ENCODE data around the gene GAMT. TPM values are rescaled to one million over a fixed set of nuclear protein-coding genes. Genes with fewer than 3 reads are reported as not detected.
A peak's percentile ranks its signal among the peaks of the same experiment; 100 is the strongest.

The GAMT gene
- total RNA-seq, 2 donors from 2014 or later: 2.3 to 2.5 TPM

DNA sequence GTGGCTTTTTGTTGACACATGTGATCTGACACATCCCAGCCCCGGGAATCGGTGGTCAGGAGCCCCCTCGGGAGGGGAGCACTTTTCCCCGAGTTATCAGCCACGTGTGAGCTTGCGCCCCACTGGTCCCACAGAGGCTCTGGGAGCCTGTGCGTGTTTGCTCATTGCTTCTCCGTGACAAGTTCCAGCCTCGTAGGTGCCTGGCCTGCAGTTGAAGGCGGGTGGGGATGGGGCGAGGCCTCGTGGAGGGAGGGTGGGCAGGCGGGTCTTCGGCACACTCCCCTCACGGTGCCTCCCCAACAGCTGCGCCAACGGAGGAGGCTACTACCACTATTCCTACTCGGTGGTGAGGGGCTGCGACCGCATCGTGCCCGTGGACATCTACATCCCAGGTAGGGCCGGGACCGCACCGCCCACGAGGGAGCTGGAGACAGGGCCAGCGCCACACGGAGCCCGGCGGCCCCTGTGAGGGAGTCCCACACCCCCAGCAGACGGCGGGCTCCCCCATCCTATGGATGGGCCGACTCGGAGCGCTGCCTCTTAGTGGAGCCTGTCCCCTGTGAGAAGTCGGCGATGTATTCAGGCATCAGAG lies 8.3 kb downstream of the GAMT start:
- DNase-seq (no peak), ATAC-seq (no peak)
- intact Hi-C loops (cut with DNase I, micrococcal nuclease): no loop called here

GRCh38 chr19:1392407-1392806 lies 8.9 kb downstream of the GAMT start:
- DNase-seq (no peak), ATAC-seq (no peak)
- intact Hi-C loops (cut with DNase I, micrococcal nuclease): no loop called here

- intact Hi-C loops (cut with DNase I, micrococcal nuclease): no loop called here
- no peak for ATAC-seq
- no peak for DNase-seq
Measured at GRCh38 chr19:1390890-1391423, 10.4 kb downstream of the GAMT start.

GRCh38 chr19:1389033-1389940 lies 12.1 kb downstream of the GAMT start:
- ATAC-seq: no peak
- intact Hi-C loops (cut with DNase I, micrococcal nuclease): no loop called here

DNA sequence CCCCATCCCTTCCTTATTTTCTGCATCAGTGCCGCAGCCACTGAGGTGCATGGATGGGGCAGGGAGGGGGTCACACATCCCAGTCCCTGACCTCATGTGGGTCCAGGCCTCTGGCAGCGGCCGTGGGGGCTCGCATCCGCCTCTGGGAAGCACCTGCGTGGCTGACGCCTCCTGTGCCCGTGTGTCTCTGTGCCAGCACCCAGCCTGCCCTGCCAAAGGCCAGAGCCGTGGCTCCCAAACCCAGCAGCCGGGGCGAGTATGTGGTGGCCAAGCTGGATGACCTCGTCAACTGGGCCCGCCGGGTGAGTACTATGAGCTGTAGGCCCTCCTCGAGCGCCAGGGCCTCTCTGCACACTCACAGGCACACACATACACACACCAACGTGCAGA lies 12.7 kb downstream of the GAMT start:
- ATAC-seq (no peak), DNase-seq (no peak)
- intact Hi-C loops (cut with DNase I, micrococcal nuclease): no loop called here

More at GRCh38 chr19:1389033-1389940, 12.1 kb downstream of the GAMT start:
- DNase-seq: no peak

GRCh38 chr19:1387684-1388636 lies 13.4 kb downstream of the GAMT start:
- intact Hi-C loops (cut with DNase I, micrococcal nuclease): no loop called here
- ATAC-seq (no peak), DNase-seq (no peak)

DNA sequence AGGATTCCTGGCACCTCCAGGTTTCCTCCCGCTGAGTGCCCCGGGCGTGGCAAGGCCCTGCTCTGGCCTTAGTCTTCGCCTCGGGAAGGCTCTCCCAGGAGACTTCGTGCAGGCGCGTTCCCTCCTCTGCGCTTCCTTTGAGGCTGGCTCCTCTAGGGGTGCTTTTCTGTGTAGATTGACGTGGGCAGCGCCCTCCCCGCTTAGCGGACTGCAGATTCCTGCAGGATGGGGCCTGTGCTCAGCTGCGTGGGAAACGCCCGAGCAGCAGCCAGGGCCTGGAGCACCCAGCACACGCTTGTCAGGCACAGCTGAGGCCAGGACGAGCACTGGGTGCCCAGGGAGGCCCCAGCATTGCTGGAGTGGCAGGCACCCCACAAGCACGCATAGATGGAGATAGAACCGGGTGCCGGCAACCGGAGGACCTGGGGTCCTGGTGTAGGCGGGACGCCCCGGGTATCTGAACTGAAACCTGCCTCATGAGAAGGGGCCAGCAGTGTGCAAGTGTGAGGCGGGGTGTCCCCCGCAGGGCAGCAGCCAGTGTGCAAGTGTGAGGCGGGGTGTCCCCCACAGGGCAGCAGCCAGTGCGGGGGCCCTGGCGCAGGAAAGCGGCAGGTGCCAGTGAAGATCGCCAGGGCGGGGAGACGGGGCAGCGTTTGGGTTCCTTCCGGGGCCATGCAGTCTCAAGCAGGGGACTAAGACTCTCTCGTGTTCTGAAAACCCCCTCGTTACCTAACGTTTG lies 14.2 kb downstream of the GAMT start:
- DNase-seq (no peak), ATAC-seq (no peak)
- intact Hi-C loops (cut with DNase I, micrococcal nuclease): no loop called here

DNA sequence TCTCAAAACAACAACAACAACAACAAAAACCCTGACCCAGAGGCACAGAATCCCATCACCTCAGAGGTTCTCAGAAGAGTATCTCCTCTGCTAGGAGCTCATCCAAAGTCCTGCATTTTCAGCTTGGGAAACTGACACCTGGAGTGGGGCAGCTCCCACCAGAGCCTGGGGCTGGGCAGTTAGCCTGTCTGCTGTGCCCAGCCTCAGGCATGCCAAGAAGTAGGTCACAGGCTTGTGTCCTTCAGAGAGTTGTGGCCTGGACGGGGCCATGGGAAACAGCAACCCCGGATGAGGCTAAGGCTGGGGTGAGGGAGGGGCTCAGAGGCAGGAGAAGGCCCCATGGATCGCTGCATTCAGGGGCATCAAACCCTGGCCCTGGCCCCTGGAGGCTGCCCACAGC lies 15.5 kb downstream of the GAMT start:
- DNase-seq (no peak), ATAC-seq (no peak)
- intact Hi-C loops (cut with DNase I, micrococcal nuclease): no loop called here

DNA sequence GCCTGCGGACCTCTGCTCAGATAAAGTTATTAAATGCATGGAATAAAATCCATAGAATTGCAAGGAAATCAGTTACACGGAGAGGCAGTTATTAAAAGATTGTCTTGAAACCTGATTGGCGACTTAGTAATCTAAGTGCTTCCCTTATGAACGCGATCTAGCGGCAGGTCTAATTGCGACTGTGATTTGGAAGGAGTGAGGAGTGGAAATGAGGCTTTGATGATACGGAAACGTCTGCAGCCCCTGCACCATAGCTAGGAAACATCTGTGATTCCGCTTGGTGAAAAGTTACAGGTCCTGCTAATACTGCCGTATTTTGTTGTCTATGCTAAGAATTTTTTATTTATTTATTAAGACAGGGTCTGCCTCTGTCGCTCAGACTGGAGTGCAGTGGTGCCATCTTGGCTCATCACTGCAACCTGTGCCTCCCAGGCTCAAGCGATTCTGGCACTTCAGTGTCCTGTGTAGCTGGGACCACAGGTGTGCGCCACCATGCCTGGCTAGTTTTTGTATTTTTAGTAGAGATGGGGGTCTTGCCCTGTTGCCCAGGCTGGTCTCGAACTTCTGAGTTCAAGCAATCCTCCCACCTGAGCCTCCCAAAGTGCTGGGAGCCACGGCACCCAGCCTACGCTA lies 16.7 kb downstream of the GAMT start:
- ATAC-seq (peak; percentile 14), DNase-seq (no peak)
- intact Hi-C loops (cut with DNase I, micrococcal nuclease): no loop called here

- no peak for DNase-seq
- intact Hi-C loops (cut with DNase I, micrococcal nuclease): no loop called here
- peak; percentile 26 for ATAC-seq
Measured at GRCh38 chr19:1384085-1384462, 17.3 kb downstream of the GAMT start.

DNA sequence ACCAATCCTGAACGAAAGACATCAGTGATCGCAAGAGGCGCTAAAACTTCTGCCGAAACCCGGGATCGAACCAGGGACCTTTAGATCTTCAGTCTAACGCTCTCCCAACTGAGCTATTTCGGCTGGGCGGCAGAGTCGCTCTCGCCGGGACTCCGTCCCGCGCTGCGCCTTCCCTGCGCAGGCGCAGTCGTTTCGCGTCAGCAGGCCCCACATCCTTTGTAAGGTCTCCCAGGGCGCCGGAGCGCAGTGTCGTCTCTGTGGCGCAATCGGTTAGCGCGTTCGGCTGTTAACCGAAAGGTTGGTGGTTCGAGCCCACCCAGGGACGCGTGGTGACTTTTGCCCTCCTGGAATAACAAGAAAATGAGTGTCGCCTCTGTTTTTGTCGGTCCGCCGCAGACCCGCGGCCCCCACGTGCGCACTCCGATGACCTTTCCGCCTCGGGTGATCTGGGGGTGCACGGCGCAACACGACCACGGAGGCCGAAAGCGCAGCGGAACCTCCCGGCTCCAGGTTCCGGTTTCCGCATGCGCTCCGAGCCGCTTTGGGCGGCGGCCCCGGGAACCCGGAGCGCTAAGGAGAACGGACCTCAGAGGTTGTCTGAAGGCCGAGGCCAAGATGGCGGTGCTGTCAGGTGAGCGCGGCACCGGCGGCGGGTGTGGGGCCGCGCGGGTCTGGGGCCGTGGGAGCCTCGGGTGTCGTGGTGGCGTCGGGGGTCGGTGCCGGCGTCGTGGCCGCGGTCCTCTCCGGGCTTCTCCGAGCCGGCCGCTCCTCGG lies 17.8 kb downstream of the GAMT start, which contains the start of gene NDUFS7:
NDUFS7 (plus strand) TSS at position 596 of the 773 bp plus-strand sequence; CDS start at position 616, 20 bp downstream.
- ATAC-seq: peak; percentile 92
- intact Hi-C loops (cut with DNase I, micrococcal nuclease): no loop called here
- peak; percentile 89 to 91 for DNase-seq

GRCh38 chr19:1383017-1383311 lies 18.4 kb downstream of the GAMT start:
- ATAC-seq: no peak
- intact Hi-C loops (cut with DNase I, micrococcal nuclease): no loop called here

DNA sequence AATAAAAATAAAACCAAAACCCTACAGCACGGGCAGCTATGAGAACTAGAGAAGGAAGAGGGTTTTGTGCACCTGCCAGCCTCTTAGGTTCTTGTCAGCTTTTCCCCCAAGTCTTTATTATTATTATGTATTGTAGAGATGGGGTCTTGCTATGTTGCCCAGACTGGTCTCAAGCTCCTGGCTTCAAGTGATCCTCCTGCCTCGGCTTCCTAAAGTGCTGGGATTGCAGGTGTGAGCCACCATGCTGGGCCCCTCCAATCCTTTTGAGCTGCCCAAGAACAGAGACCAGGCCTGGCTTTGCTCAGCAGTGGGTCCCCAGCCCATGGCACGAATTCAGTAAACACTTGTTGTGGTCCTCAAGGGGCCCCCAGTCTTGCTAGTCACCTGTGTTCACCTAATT lies 19.1 kb downstream of the GAMT start:
- DNase-seq: no peak
- no peak for ATAC-seq
- intact Hi-C loops (cut with DNase I, micrococcal nuclease): no loop called here

More at GRCh38 chr19:1383017-1383311, 18.4 kb downstream of the GAMT start:
- no peak for DNase-seq

GRCh38 chr19:1379961-1380489 lies 21.3 kb downstream of the GAMT start:
- intact Hi-C loops (cut with DNase I, micrococcal nuclease): no loop called here
- no peak for DNase-seq
- ATAC-seq: no peak

- ATAC-seq (no peak), DNase-seq (no peak)
- intact Hi-C loops (cut with DNase I, micrococcal nuclease): no loop called here
Measured at GRCh38 chr19:1379126-1379905, 22.0 kb downstream of the GAMT start.

Measured in left colon (tissue), 2 donors.